Measurements from ENCODE around the gene FRMD8. TPM values are rescaled to one million over a fixed set of nuclear protein-coding genes. Genes with fewer than 3 reads are reported as not detected.

Gene FRMD8
- total RNA-seq, 1 donor from 2014 or later, result 39.0 TPM

GRCh38 chr11:65420979-65421793 is 34.7 kb downstream of the FRMD8 start:
- Histone ChIP-seq H3K4me3 (ENCODE audit: low read depth, low read length) (peak overlapping the region; percentile 94), H3K36me3 (ENCODE audit: control insufficient read depth, insufficient read depth, low read length) (no peaks in the 10 kb centered on the region), H3K27me3 (ENCODE audit: control insufficient read depth, insufficient read depth, low read length) (no peaks in the 10 kb centered on the region)
- no peak for TF ChIP-seq CTCF (IDR thresholded peaks at IDR 0.05; ENCODE audit: insufficient read depth, low read length, poor library complexity, severe bottlenecking)
- DNase-seq (ENCODE audit: low read depth), result peak; percentile 97

DNA sequence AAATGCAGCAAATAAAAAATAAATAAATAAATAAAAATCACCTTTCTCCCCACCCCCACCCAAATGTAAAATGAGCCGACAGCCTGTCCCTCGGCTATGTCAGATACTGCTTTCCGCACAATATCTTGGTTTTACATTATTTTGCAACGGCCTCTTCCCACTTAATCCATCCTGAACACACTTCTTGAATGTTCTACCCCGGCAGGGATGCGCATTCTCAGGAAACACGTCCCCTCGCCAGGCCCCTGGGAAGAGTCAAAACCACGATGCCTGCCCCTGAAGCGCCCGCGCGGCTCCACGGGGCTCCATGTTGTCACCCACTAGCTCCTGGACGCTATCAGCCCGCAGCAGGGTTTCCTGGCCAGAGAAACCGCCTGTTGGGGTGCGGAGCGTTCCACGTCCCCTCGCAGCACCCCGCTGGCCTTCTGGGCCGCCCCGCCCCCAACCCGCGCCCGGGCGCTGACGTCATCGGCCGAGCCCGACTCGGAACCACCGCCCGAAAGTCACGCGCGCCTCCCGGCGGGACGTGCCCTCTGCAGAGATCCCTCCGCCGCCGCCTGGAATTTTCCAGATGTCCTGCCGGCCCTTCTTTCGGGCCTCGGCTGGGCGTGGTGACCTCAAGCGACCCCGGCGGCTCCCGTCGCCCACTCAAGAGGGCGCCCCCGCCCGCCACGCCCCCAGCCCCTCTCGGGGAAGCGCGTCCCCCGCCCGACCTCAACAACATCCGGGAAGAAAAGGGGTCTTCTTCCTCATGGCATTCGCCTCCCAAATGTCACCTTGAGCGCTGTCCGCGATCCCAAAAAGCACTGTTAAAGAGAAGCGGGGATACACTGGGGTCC is 35.6 kb downstream of the FRMD8 start:
- peak; percentile 70 for DNase-seq (ENCODE audit: low read depth)
- TF ChIP-seq CTCF (IDR thresholded peaks at IDR 0.05; ENCODE audit: insufficient read depth, low read length, poor library complexity, severe bottlenecking), result no peak
- no peaks in the 10 kb centered on the region for H3K27me3 ChIP-seq (ENCODE audit: control insufficient read depth, insufficient read depth, low read length)
- H3K4me3 ChIP-seq (ENCODE audit: low read depth, low read length), result peak overlapping the region; percentile 94
- H3K36me3 ChIP-seq (ENCODE audit: control insufficient read depth, insufficient read depth, low read length), result no peaks in the 10 kb centered on the region

DNA sequence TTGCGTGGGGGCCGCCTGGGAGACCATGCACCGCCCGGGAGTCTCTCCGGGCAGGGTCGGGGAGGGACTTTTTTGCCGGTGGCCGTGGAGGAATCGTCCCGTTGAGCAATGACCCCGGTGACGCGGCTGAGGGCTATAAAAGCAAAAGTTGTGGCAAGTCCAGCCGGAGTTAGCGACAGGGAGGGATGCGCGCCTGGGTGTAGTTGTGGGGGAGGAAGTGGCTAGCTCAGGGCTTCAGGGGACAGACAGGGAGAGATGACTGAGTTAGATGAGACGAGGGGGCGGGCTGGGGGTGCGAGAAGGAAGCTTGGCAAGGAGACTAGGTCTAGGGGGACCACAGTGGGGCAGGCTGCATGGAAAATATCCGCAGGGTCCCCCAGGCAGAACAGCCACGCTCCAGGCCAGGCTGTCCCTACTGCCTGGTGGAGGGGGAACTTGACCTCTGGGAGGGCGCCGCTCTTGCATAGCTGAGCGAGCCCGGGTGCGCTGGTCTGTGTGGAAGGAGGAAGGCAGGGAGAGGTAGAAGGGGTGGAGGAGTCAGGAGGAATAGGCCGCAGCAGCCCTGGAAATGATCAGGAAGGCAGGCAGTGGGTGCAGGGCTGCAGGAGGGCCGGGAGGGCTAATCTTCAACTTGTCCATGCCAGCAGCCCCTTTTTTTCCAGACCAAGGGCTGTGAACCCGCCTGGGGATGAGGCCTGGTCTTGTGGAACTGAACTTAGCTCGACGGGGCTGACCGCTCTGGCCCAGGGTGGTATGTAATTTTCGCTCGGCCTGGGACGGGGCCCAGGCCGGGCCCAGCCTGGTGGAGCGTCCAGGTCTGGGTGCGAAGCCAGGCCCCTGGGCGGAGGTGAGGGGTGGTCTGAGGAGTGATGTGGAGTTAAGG is 36.4 kb downstream of the FRMD8 start, which contains the start of gene NEAT1:
Gene NEAT1, plus strand, starts transcription at position 166 of the 883 bp plus-strand sequence.
- DNase-seq (ENCODE audit: low read depth), result peak; percentile 70
- H3K36me3 ChIP-seq (ENCODE audit: control insufficient read depth, insufficient read depth, low read length), result peaks cover 4% of the 10 kb centered on the region
- peak within 1 kb of the TSS; percentile 94 for H3K4me3 ChIP-seq (ENCODE audit: low read depth, low read length)
- TF ChIP-seq CTCF (IDR thresholded peaks at IDR 0.05; ENCODE audit: insufficient read depth, low read length, poor library complexity, severe bottlenecking), result no peak
- H3K27me3 ChIP-seq (ENCODE audit: control insufficient read depth, insufficient read depth, low read length), result no peaks in the 10 kb centered on the region

- Histone ChIP-seq H3K36me3 (ENCODE audit: control insufficient read depth, insufficient read depth, low read length) (peaks cover 5% of the 10 kb centered on the region), H3K27me3 (ENCODE audit: control insufficient read depth, insufficient read depth, low read length) (no peaks in the 10 kb centered on the region), H3K4me3 (ENCODE audit: low read depth, low read length) (peak overlapping the region; percentile 94)
- DNase-seq (ENCODE audit: low read depth), result no peak
- no peak for TF ChIP-seq CTCF (IDR thresholded peaks at IDR 0.05; ENCODE audit: insufficient read depth, low read length, poor library complexity, severe bottlenecking)
These were observed 37.2 kb downstream of the FRMD8 start for GRCh38 chr11:65423516-65424204.
